ENCODE measurements around the gene IGF1R.
A peak's percentile ranks its signal among the peaks of the same experiment; 100 is the strongest.
"Not testable (repeated sequence)": the region's sequence is repeated elsewhere in the genome, so short reads cannot be mapped to it uniquely, and the experiment has no call there.

IGF1R gene

DNA sequence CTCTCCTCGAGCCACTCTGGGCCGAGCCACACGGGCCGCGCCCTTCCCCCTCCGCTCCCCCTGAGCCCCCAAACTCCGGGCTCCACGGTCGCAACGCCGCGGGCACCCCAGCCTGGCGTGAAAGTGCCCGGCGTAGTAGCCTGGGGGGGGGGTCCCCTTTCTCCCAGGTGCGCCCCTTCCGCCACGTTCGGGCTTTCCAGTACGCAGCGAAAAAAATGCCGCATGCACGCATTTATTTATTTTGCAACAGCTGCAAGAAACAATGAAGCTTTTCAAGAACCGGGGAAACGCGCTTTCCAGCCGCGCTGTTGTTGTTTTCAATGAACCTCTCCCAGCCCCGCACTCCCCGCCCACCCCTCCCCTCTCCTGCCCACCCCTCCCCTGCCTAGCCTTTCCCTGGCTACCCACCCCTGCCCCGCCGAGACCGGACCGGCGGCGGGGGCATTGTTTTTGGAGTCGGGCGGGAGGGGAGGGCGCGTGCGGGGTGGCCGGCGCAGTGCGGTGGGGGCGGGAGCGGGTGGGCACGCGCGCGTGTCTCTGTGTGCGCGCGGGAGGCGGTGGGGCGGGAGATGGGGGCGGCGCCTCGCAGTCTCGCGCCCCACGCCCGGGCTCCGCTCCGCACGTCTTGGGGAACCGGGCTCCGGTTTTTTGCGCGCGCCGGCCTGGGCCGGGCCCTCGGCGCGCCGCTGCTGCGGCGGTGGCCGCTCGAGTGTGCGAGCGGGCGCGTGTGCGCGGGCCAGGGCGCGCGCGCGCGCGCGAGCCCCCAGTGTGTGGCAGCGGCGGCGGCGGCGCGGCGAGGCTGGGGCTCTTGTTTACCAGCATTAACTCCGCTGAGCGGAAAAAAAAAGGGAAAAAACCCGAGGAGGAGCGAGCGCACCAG, at the start of gene IGF1R:
Gene IGF1R, plus strand, starts transcription at position 766 of the 880 bp plus-strand sequence. CDS start 1,043 bp downstream, outside the sequence.
- FAIRE-seq: no peak

- FAIRE-seq: peak; percentile 93
Measured at GRCh38 chr15:98599909-98600691, 48.2 kb upstream of the IGF1R start.

DNA sequence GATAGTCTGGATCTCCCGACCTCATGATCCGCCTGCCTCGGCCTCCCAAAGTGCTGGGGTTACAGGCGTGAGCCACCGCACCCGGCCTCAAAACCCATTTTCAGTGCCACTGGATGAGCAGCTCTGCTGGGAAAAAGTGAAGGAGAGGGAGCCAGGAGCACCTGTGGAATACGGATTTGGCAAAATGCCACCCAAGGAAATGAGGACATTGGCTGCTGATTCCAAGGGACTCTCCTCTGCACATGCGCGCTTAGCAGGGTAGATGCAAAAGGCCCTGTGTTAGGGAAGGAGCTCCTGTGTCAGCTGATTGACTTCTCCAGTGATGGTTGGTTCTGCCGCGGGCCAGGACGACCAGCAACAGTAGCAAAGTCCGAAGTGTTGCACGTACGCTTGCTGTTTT, 43.4 kb upstream of the IGF1R start:
- no peak for FAIRE-seq

- peak; percentile 98 for FAIRE-seq
Measured at GRCh38 chr15:98609144-98609852, 39.0 kb upstream of the IGF1R start.

GRCh38 chr15:98610991-98611390, 37.3 kb upstream of the IGF1R start:
- no peak for FAIRE-seq

GRCh38 chr15:98611808-98612207, 36.5 kb upstream of the IGF1R start:
- no peak for FAIRE-seq

DNA sequence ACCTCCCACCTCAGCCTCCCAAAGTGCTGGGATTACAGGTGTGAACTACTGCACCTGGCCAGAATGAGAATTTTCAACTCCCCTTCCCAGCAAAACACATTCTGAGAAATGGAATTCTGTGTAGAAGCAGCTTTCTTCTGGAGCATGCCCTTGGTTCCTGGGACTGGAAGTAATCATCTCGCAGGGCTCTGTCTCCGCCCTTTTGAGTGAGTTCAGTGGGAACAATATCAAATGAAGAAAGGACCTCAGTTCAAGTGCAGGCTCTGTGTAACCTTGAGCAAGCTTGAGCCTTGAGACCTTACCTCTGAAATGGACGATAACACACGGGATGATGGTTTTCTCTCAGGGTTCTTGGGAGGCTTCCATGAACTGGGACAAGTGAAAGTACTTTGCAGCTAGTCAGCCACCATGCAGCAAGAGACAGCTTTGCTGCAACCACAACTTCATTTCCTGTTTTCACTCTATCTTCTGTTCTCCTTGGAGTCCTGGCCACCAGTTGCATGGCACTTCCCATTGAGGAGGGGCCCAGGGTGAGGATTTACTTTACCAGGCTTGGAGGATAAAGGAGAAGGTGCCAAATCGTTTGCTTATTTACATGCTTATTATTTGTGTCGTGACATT, 35.7 kb upstream of the IGF1R start:
- FAIRE-seq: no peak

GRCh38 chr15:98614681-98615080, 33.7 kb upstream of the IGF1R start:
- FAIRE-seq: no peak

DNA sequence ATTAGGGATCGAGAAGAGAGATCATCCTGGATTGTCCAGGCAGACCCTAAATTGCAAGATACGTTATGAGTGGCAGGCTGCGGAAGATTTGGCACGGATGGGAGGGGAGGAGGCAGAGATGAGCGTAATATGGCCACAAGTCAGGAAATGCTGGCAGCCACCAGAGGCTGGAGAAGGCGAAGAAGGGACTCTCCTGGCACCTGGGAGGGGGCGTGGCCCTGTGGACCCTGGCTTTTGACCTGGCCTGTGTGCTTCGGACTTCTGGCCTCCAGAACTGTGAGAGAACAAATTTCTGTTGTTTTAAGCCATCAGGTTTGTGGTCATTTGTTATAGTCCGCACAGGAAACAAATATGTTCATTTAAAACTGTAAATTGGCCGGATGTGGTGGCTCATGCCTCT, 31.9 kb upstream of the IGF1R start:
- no peak for FAIRE-seq

- peak; percentile 75 for FAIRE-seq
Measured at GRCh38 chr15:98617328-98617980, 30.9 kb upstream of the IGF1R start.

GRCh38 chr15:98618576-98618975, 29.8 kb upstream of the IGF1R start:
- not testable (repeated sequence) for FAIRE-seq

DNA sequence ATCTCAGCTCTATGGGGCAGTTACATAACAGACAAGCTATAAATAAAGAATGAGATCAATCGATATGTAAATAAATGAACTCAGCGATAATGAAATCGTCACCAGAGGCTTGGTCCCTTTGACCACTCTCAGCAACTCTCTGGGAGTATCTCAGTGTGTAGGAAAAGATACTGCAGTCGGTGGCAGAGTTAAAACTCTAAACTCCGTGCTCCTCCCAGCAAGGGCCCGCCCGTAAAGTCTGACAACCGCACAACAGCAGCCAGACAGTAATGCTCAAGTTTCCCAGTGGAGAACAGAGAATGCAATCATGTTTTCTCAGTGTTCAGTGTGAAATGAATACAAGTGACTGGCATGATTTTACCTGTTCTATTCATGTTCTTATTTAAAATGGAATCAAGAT, 28.3 kb upstream of the IGF1R start:
- no peak for FAIRE-seq

DNA sequence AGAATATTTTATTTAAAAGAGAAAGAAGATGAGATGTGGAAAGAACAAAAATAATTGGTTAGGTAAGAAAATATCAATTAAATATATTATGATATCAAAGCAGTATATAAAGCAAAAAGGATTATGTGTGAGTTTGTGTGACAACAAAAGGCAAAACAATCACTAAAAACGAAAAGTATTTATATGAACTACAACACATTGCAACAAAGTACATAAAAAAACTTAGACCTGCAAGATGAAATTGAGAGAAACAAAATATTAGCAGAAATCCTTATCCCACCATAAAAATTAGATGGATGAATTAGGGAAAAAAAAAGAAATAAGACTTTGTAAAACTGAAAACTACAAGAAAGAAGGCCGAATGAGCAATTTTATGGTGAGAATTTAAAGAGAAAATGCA, 27.3 kb upstream of the IGF1R start:
- FAIRE-seq: no peak

- no peak for FAIRE-seq
Measured at GRCh38 chr15:98625614-98626013, 22.7 kb upstream of the IGF1R start.

GRCh38 chr15:98626153-98626552, 22.2 kb upstream of the IGF1R start:
- FAIRE-seq: no peak

GRCh38 chr15:98628216-98628615, 20.1 kb upstream of the IGF1R start:
- FAIRE-seq: peak; percentile 78

DNA sequence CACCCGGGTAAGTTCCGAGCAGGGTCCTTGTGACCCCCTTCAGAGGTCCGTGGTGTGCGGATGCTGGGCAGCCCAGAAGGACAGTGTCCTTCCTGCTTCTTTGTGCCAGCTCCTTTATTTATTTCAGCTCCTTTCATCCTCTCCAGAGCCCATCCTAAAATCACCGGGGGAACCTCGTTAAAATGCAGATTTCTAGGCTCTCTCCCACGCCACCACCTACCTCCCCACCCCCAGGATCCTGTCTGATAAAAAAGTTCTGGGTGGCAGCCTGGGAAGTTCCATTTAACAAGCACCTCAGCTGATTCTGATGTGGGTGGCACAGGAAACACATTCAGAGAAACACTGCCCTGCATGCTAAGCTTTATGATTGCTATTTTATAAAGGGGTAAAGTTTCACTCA, 12.5 kb upstream of the IGF1R start:
- no peak for FAIRE-seq

- FAIRE-seq: no peak
Measured at GRCh38 chr15:98643115-98643514, 5.2 kb upstream of the IGF1R start.

DNA sequence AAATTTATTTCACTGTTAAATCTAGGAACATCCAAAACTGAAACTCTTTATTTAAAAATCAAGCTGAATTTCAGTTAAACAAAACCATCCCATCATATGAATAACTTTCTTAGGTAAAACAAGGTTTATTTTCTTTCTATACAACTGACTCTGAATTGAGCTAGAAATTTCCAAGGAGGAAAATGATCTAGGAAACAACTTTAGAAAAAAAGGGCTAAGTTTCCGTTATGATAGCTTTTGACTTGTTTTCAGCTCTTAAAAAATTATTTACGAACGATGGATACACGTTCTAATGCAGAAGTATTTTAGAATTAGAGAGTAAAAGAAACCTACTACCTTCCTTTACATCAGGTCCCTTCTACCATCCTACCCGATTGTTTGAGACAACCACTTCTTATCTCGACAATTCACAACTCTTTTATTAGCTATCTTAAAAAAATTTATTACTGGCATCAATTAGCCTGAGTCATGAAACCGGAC, 1.8 kb upstream of the IGF1R start:
- FAIRE-seq: no peak

GRCh38 chr15:98647026-98647773, 1.1 kb upstream of the IGF1R start:
- no peak for FAIRE-seq
